DMS114 treated with DMSO at 0.1 percent for 48 hours (cell line): ENCODE results near the gene ANKS4B.
"Not testable (repeated sequence)": the region's sequence is repeated elsewhere in the genome, so short reads cannot be mapped to it uniquely, and the experiment has no call there.

Experiments
- DNase-seq: peaks from one replicate; lab custom pipeline; 2025; ENCODE audit not compliant: unreplicated experiment; lab: John Stamatoyannopoulos, UW

Gene ANKS4B, protein sequence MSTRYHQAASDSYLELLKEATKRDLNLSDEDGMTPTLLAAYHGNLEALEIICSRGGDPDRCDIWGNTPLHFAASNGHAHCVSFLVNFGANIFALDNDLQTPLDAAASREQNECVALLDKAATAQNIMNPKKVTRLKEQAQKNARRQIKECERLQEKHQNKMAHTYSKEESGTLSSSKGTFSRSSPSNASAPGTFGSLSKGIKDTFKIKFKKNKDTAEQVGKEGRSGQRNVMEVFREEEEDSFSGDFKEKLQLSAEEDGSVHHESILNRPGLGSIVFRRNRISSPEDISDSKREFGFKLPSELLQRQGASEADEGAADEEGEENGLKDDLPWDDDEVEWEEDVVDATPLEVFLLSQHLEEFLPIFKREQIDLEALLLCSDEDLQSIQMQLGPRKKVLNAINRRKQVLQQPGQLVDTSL

DNA sequence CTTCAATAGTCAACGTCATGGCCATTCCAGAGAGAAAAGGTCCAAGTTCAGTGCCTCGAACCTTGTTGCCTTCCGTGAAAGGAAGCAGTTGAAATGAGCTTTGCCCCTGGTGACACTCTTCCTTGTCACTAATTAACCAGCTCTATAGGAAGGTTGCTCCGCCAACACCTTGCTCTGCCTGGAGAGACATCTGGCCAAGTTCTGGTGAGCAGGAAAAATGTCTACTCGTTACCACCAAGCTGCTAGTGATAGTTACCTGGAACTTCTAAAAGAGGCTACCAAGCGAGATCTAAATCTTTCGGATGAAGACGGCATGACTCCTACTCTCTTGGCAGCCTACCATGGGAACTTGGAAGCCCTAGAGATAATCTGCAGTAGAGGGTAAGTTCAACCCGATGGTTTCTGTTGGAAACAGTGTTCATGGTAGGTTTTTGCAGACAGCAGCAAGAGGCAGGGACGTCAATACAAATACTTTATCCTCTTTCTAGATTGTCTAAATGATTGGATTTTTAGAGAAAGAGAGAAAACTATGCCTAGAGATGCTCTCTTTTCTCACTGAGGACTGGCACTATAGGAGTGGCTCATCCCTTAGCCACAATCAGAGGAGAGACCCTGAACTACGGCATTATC, at the start of gene ANKS4B:
Gene ANKS4B (plus strand): TSS at position 179 of the 630 bp plus-strand sequence. CDS start 39 bp downstream, at position 218.
- DNase-seq = no peak

DNA sequence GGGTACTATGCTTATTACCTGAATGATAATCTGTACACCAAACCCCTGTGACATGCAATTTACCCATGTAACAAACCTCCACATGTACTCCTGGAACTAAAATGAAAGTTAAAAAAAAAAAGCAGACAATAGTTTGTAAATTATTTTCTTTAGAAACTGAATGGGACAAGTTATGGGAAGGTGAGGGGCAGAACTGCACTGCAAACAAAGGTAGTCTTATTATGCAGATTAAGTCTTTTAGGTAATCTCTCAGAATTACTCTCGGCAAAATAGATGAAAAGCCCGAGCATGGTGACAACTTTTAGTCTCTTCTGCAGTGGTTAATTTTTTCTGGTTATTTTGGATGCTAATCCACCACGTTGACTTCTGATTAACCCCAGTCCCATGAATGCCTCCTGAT, 49.5 kb upstream of the ANKS4B start:
- no peak for DNase-seq

DNA sequence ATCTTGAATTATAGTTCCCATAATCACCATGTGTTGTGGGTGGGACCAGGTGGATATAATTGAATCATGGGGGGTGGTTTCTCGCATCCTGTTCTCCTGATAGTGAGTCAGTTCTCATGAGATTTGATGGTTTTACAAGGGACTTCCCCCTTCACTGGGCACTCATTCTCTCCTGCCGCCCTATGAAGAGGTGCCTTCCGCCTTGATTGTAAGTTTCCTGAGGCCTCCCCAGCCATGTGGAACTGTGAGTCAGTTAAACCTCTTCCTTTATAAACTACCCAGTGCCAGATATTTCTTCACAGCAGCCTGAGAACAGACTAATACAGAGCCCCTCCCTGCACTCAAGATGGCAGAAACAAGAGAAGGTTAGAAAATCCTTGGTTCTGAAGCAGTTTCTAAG, 48.7 kb upstream of the ANKS4B start:
- no peak for DNase-seq

DNA sequence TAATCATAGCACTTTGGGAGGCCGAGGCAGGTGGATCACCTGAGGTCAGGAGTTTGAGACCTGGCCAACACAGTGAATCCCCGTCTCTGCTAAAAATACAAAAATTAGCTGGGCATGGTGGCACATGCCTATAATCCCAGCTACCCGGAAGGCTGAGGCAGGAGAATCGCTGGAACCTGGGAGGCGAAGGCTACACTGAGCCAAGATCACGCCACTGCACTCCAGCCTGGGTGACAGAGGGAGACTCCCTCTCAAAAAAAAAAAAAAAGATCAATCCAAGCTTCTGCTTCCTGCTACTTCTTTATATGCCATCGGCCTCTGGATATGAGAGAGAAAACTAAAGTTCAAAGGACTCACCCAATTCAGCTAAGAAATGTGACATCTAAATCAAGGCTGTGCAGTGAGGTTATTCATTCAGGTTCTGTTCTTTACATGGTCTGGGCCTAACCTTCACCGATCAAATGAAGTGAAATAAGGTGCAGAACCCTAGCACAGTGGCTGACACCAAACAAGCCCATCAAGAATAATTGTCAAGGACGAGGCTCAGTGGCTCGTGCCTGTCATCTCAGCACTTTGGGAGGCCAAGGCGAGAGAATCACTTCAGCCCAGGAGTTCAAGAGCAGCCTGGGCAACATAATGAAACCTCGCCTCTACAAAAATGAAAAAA, 47.7 kb upstream of the ANKS4B start:
- DNase-seq = no peak

DNA sequence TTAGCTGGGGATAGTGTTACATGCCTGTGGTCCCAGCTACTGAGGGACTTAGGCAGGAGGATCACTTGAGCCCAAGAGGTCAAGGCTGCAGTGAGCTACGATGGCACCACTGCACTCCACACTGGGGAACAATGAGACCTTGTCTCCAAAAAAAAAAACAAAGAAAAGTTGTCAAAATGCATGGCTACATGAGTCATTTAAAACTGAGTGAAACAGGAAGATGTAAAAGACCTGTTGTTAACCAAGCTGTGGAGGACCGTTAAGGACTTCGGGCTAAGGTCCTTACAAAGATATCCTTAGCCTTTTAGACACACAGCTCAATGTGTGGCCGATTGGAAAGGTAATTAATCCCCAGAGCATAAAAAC, 47.2 kb upstream of the ANKS4B start:
- DNase-seq = no peak

DNA sequence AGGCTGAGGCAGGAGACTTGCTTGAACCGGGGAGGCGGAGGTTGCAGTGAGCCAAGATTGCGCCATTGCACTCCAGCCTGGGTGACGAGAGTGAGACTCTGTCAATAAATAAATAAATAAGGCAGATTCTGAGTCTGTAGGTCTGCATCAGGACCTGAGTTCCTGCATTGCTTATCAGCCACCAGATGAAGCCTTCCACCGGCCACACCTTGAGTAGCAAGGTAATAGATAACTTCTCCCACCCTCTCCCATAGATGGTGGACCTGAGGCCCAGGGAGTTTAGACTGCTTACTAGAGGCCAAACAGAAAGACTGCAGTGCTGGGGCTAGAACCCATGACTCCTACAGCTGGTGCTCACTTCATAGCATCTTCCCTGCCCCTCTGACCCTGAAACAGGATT, 44.2 kb upstream of the ANKS4B start:
- DNase-seq = no peak

DNA sequence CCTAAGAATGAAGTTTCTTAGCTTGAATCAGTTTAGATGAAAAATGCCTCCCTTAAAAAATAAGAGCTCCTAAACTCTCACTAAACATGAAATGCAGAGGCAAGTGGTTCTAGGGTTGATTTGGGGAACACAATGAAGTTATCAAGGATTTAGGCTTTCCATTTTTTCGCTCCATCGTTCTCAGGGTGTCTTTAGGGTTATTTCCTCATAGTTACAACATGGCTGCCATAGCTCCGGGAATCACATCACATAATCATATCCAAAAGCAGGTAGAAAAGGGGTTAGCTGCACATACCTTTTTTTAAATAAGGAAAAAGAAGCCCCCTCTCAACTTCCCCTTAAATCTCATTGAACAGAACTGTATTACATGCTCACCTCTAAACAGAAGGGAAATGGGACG, 43.5 kb upstream of the ANKS4B start:
- no peak for DNase-seq

DNA sequence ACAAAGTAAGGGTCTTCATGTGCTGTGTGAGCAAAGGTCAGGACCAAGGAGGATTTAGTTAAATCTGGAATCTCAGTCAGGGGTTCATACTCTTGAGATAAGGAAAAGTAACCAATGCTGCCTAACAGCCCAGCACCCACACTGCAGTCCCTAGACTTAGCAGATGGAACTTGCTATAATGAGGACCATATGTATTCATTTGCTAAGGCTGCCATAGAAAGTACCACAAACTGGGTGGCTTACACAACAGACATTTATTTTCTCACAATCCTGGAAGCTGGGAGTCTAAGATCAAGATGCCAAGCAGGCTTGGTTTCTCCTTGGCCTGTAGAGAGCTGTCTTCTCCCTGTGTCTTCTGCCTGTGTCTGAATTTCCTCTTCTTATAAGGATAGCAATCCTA, 42.9 kb upstream of the ANKS4B start:
- no peak for DNase-seq

DNA sequence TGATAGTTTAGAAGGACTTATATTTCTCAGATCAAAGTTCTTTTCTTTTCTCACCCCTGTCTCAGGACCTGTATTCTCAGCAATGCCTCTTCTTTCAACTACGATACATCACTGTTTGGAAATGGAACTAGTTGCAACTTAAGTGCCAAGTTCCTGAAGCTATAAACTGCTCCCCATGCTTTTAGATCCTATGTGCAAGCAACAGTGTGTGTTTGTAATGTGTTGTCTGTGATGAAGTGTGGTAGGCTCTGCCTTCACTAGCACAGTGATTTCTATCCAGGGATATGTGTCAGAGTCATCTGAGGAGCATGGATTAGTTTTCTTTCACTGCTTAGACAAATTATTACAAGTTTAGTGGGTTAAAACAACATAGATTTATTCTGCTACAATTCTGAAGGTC, 40.5 kb upstream of the ANKS4B start:
- no peak for DNase-seq

DNA sequence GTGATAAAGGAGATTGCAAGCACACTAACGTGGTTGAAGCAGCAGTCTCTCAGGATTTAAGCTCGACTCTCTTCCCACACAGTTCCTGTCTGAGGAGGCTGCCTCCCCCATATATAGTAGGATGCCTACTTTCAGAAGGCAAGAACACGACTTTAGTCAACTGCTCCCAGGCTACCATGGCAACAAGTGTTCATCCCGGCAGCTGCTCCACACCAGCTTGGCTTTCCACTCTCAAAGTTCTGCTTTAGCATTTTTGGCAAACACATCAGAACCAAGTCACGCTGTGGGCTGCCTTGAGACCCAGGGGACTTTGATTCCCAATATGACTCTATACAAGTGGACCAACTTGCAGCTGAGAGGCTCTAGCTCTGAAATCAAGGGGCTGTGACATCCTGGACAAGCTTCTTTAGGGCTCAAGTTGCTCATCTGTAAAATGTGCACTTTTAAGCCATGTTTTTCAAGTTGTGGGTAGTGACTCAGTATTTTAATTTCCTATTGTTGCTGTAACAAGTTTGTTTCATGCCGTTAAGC, 38.7 kb upstream of the ANKS4B start:
- no peak for DNase-seq

DNA sequence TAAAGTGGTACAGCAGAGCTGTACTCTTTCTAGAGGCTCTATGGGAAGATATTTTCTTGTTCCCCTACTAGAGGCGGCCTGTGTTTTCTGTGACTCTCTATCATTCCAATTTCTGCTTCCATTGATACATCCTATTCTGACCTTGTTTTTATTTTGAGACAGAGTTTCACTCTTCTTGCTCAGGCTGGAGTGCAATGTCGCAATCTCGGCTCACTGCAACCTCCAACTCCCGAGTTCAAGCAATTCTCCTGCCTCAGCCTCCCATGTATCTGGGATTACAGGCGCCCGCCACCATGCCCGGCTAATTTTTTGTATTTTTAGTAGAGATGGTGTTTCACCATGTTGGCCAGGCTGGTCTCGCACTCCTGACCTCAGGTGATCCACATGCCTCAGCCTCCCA, 38.2 kb upstream of the ANKS4B start:
- not testable (repeated sequence) for DNase-seq

DNA sequence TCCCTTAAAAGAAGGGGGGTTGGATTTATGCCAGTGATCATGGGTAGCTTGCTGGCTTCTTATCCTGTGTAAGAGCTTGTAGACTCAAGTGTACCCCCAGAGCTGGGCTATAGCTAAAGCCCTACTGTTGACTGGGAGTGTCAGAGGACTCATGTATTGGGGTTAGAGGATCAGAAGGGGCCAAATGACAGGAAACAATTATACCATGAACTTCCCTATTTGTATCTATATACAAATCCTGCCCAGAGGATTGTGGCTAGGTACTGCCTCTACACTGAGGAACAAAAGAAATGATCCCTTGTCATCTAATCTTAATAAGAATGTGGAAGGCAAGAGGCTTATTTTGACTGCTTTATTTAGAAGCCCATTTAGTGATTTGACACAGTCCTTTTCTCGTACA, 36.4 kb upstream of the ANKS4B start:
- DNase-seq = no peak

DNA sequence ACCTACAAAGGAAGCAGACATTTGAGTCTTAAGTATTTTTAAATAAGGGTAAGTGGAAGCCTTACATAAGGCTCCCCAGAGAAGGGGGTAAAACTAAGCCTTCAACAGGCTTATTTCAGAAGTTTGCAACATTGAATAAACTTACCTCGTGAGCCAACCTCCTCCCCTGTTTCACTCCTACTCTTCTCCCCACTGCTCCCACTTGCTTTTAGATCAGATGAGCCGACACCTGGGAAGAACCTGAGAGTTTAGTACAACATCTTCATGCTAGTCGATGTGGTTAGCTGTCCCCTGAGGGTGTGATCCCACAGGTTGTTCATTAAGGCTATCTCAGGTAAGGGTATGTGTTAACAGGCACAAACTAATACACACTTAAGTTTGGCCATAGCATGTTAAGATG, 35.9 kb upstream of the ANKS4B start:
- no peak for DNase-seq

DNA sequence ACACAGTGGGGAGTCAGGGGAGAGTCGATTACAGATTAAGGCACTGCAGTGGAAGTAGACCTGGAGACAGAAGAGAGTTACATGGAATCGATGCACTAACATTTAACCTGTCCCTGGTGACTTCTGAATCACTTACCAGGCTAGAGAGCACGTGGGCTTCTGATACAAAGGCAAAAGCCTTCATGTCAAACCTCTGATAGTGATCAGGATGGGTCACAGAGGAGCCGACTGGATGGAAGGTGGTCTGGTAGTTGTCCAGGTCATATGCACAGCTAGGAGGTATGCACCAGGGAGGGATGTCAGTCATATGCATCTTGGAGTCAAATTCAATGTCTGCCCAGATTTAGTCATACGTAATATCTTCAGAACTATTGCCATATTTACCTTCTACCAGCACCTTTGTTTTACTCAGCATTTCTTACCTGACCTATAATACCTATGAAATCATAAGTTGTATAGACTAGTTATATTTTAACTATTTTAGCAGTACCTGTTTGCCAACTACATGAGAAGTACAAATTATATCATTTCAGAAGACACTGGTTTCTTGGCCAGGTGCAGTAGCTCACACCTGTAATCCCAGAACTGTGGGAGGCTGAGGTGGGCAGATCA, 33.8 kb upstream of the ANKS4B start:
- no peak for DNase-seq

DNA sequence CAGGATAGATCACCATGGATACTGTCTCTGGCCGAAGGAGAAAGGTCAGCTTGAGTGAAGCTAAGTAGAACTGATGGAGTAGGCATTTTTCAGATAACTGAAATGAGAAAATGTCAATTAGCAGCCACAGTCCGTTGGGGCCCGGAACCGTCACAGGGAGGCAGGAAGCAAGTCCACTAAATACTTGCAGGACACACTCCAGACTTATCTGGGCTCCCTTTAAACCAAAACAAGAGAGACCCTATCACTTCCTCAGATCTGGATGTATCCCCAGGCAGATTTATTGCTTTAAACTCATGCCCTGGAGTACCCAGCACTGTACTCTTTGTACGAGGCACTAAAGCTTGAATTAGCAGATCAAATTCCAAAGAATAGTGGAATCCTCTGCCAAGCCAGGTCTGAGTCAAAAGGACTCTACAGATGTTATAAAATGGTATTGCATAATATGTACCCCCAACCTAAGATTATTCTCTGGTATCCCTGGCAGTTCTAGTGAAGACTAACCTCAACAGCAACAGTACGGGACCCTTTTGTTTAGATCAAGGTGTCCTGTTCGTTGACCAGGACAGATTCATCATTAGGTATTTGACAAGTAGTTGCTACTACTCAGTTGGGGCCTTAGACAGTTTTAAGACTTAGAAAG, 30.2 kb upstream of the ANKS4B start:
- DNase-seq = no peak

DNA sequence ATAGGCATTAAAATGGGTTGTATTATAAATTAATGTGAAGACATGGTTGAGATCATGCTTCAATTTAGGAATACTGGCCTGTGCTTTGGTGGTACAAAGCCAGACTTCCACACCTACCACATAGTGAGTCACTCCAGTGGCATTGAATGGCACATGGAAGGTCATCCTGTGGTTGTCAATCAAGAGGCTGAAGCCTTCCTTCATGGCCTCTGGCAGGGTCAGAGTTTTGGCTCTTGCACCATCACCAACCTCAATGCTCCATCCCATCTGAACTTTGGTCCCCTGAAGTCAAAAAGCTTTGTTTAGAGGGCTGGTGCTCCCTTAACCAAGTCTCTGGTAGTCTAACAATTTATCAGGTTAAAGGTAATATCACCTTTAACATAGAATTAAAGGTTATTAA, 28.2 kb upstream of the ANKS4B start:
- no peak for DNase-seq

DNA sequence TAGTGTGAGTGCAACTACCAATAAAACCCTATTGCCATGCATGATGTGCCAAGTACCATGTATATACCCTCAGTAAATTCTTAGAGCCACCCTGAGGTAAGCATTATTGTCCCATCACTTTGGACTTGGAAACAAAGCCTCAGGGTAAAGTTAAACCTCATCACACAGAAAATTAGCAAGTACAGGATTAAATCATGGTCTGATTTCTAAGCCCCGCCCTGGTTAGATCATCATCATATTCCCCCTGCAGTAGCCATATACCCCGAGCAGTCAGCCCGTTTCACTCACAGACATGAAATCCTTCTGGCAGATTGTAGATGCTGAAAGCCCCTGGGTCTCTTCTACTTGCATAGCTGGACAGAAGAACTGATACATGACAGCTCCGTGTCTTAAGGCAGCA, 26.9 kb upstream of the ANKS4B start:
- no peak for DNase-seq

DNA sequence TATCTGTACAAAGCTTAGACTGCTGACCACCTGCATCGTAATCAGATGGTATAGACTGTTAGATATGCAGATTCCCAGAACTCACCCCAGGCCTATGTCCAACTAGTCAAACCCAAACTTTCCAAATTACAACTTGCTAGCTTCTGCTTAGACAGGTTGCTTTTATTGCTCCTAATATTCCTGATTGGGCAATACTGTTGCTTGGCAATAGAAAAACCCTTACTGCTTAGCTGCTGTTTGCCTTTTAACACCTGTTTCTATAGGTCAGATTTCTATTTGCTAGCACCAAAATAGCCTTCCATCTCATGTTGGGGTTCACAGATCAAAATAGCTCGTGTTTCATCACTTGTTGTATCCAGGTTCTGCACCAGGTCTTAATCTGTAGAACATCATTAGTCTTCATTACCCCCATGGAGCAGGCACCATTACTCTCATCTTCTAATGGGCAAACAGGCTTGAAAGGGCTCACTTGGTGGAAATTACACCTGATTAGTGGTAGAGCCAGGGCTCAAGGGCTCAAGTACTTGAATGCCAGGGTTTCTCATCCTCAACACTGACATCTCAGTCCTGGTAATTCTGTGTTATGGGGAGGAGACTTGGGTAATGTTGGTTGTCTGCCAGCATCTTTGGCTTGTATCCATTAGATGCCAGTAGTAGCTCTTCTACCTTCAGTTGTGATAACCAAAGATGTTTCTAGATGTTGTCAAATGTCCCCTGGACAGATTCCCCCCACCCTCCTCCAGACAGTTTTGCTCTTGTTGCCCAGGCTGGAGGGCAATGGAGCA, 24.9 kb upstream of the ANKS4B start:
- DNase-seq = no peak

DNA sequence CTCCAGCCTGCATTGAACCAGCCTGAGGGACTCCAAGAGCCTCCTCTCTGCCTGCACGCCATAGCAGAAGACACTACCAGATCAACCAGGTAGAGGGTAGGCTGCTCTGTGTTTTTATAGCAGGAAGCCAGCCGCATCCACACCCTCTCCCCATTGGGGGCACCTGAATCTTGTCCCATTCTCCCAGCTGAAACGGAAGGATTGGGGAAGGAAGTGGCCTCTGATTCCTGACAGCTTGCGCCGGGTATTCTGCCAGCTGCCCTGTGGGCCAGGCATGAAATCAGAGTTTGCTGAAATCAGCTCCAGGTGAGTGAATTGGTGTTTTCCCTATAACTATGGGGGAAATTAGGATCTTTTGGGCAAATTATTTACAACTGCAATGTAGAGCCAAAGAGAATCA, 22.0 kb upstream of the ANKS4B start, which contains the start of gene ZP2:
Gene ZP2 (minus strand): TSS at position 89 of the 400 bp plus-strand sequence. CDS start 27 bp downstream, at position 62.
- DNase-seq = no peak

DNA sequence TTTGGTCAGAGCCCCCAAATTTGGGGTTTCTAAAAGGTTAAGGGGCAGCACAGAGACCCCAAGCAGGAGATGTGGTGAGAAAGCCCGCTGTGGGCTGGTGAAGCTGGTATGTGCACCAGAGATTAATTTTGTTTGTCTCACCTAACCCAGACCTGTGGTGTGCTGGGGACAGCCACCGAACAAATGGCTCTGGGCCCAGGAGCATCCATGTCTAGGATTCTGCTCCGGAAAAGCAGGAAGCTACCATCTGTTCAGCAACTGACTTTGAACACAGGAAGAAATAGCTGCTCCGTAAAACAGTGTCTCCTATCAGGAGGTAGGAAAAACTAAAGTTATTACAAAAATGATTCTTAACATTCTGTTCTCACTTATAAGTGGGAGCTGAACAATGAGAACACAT, 19.4 kb upstream of the ANKS4B start:
- no peak for DNase-seq
